ENCODE data around the gene MAEL.

MAEL gene

DNA sequence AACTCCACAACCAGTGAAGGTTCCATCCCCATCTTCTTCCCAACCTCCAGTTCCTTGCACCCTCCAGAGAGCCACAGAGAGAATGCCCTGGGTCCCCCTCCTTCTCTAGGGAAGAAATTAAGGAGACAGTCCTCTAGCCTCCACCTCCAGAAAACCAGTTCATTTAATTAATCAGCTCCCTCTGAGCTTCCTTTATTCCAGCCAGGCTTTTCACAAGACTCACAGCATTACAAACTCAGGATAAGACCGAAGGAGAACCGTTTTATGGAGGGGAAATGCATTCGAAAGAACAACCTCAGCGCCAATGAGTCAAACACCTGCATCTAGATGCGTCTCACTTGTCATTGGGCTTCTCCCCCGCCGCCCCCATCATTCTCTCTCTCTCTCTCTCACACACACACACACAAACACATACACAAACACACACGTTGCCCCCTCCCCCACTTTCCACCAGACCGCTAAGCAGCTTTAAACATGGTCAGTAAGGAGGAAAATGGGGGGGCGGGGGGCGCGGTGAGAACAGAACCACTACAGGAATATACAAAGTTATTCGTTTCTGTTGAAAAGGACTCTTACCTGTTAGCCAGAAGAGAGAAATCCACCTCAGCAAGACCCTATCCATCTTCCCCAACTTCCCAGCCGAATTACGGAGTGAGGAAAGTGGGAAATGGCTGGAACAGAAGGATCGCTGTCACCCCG, 14.3 kb upstream of the MAEL start (continued):
- TF ChIP-seq, protein P1, sequence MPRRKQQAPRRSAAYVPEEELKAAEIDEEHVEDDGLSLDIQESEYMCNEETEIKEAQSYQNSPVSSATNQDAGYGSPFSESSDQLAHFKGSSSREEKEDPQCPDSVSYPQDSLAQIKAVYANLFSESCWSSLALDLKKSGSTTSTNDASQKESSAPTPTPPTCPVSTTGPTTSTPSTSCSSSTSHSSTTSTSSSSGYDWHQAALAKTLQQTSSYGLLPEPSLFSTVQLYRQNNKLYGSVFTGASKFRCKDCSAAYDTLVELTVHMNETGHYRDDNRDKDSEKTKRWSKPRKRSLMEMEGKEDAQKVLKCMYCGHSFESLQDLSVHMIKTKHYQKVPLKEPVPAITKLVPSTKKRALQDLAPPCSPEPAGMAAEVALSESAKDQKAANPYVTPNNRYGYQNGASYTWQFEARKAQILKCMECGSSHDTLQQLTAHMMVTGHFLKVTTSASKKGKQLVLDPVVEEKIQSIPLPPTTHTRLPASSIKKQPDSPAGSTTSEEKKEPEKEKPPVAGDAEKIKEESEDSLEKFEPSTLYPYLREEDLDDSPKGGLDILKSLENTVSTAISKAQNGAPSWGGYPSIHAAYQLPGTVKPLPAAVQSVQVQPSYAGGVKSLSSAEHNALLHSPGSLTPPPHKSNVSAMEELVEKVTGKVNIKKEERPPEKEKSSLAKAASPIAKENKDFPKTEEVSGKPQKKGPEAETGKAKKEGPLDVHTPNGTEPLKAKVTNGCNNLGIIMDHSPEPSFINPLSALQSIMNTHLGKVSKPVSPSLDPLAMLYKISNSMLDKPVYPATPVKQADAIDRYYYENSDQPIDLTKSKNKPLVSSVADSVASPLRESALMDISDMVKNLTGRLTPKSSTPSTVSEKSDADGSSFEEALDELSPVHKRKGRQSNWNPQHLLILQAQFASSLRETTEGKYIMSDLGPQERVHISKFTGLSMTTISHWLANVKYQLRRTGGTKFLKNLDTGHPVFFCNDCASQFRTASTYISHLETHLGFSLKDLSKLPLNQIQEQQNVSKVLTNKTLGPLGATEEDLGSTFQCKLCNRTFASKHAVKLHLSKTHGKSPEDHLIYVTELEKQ (tag by site-specific recombination; IDR thresholded peaks at IDR 0.05; ENCODE audit: borderline replicate concordance): no peak
- TF ChIP-seq ZNF777 (tag by site-specific recombination; IDR thresholded peaks at IDR 0.05; ENCODE audit: borderline replicate concordance) (0 out of 2 replicates have a peak, but pooled peaks have one; percentile 44), ZNF354C (tag by site-specific recombination; IDR thresholded peaks at IDR 0.05; ENCODE audit: borderline replicate concordance, low read depth) (no peak), ZNF169 (tag by site-specific recombination; IDR thresholded peaks at IDR 0.05) (no peak), ZNF223 (tag by site-specific recombination; IDR thresholded peaks at IDR 0.05) (no peak; the same call in 1 of the 2 replicates), ZNF266 (tag by site-specific recombination; IDR thresholded peaks at IDR 0.05; ENCODE audit: low read depth) (no peak), ZNF560 (tag by site-specific recombination; IDR thresholded peaks at IDR 0.05; ENCODE audit: borderline replicate concordance) (no peak), ZNF138 (tag by site-specific recombination; IDR thresholded peaks at IDR 0.05; ENCODE audit: borderline replicate concordance) (no peak), ZNF623 (tag by site-specific recombination; IDR thresholded peaks at IDR 0.05) (no peak), SCRT2 (tag by site-specific recombination; IDR thresholded peaks at IDR 0.05) (peak; percentile 22; the same call in 1 of the 2 replicates), FEZF1 (tag by site-specific recombination; IDR thresholded peaks at IDR 0.05) (no peak), HOXA7 (CRISPR knock-in tag; IDR thresholded peaks at IDR 0.05; ENCODE audit: borderline replicate concordance) (no peak), GLIS2 (tag by site-specific recombination; IDR thresholded peaks at IDR 0.05) (peak; percentile 27; the same call in 1 of the 2 replicates), ZSCAN23 (tag by site-specific recombination; IDR thresholded peaks at IDR 0.05) (no peak), ZFP3 (tag by site-specific recombination; IDR thresholded peaks at IDR 0.05; ENCODE audit: low read depth) (no peak), ZNF19 (tag by site-specific recombination; IDR thresholded peaks at IDR 0.05; ENCODE audit: low read depth) (no peak)
- TF ChIP-seq, protein P2, sequence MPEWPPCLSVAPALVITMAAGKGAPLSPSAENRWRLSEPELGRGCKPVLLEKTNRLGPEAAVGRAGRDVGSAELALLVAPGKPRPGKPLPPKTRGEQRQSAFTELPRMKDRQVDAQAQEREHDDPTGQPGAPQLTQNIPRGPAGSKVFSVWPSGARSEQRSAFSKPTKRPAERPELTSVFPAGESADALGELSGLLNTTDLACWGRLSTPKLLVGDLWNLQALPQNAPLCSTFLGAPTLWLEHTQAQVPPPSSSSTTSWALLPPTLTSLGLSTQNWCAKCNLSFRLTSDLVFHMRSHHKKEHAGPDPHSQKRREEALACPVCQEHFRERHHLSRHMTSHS (tag by site-specific recombination; IDR thresholded peaks at IDR 0.05): no peak
- TF ChIP-seq, protein P3, sequence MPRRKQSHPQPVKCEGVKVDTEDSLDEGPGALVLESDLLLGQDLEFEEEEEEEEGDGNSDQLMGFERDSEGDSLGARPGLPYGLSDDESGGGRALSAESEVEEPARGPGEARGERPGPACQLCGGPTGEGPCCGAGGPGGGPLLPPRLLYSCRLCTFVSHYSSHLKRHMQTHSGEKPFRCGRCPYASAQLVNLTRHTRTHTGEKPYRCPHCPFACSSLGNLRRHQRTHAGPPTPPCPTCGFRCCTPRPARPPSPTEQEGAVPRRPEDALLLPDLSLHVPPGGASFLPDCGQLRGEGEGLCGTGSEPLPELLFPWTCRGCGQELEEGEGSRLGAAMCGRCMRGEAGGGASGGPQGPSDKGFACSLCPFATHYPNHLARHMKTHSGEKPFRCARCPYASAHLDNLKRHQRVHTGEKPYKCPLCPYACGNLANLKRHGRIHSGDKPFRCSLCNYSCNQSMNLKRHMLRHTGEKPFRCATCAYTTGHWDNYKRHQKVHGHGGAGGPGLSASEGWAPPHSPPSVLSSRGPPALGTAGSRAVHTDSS (tag by site-specific recombination; IDR thresholded peaks at IDR 0.05): no peak
- TF ChIP-seq, protein P4, sequence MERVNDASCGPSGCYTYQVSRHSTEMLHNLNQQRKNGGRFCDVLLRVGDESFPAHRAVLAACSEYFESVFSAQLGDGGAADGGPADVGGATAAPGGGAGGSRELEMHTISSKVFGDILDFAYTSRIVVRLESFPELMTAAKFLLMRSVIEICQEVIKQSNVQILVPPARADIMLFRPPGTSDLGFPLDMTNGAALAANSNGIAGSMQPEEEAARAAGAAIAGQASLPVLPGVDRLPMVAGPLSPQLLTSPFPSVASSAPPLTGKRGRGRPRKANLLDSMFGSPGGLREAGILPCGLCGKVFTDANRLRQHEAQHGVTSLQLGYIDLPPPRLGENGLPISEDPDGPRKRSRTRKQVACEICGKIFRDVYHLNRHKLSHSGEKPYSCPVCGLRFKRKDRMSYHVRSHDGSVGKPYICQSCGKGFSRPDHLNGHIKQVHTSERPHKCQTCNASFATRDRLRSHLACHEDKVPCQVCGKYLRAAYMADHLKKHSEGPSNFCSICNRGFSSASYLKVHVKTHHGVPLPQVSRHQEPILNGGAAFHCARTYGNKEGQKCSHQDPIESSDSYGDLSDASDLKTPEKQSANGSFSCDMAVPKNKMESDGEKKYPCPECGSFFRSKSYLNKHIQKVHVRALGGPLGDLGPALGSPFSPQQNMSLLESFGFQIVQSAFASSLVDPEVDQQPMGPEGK (tag by site-specific recombination; IDR thresholded peaks at IDR 0.05): peak; percentile 94
- TF ChIP-seq, protein P5, sequence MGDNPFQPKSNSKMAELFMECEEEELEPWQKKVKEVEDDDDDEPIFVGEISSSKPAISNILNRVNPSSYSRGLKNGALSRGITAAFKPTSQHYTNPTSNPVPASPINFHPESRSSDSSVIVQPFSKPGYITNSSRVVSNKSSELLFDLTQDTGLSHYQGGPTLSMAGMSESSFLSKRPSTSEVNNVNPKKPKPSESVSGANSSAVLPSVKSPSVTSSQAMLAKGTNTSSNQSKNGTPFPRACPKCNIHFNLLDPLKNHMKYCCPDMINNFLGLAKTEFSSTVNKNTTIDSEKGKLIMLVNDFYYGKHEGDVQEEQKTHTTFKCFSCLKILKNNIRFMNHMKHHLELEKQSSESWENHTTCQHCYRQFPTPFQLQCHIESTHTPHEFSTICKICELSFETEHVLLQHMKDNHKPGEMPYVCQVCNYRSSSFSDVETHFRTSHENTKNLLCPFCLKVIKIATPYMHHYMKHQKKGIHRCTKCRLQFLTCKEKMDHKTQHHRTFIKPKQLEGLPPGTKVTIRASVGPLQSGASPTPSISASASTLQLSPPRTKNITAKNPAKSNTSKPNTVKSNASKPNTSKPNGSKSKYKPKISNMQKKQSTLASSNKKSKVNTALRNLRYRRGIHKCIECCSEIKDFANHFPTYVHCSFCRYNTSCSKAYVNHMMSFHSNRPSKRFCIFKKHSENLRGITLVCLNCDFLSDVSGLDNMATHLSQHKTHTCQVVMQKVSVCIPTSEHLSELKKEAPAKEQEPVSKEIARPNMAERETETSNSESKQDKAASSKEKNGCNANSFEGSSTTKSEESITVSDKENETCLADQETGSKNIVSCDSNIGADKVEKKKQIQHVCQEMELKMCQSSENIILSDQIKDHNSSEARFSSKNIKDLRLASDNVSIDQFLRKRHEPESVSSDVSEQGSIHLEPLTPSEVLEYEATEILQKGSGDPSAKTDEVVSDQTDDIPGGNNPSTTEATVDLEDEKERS (tag by site-specific recombination; IDR thresholded peaks at IDR 0.05): no peak
- TF ChIP-seq, protein P6, sequence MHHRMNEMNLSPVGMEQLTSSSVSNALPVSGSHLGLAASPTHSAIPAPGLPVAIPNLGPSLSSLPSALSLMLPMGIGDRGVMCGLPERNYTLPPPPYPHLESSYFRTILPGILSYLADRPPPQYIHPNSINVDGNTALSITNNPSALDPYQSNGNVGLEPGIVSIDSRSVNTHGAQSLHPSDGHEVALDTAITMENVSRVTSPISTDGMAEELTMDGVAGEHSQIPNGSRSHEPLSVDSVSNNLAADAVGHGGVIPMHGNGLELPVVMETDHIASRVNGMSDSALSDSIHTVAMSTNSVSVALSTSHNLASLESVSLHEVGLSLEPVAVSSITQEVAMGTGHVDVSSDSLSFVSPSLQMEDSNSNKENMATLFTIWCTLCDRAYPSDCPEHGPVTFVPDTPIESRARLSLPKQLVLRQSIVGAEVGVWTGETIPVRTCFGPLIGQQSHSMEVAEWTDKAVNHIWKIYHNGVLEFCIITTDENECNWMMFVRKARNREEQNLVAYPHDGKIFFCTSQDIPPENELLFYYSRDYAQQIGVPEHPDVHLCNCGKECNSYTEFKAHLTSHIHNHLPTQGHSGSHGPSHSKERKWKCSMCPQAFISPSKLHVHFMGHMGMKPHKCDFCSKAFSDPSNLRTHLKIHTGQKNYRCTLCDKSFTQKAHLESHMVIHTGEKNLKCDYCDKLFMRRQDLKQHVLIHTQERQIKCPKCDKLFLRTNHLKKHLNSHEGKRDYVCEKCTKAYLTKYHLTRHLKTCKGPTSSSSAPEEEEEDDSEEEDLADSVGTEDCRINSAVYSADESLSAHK (tag by site-specific recombination; IDR thresholded peaks at IDR 0.05): no peak
- TF ChIP-seq, protein P7, sequence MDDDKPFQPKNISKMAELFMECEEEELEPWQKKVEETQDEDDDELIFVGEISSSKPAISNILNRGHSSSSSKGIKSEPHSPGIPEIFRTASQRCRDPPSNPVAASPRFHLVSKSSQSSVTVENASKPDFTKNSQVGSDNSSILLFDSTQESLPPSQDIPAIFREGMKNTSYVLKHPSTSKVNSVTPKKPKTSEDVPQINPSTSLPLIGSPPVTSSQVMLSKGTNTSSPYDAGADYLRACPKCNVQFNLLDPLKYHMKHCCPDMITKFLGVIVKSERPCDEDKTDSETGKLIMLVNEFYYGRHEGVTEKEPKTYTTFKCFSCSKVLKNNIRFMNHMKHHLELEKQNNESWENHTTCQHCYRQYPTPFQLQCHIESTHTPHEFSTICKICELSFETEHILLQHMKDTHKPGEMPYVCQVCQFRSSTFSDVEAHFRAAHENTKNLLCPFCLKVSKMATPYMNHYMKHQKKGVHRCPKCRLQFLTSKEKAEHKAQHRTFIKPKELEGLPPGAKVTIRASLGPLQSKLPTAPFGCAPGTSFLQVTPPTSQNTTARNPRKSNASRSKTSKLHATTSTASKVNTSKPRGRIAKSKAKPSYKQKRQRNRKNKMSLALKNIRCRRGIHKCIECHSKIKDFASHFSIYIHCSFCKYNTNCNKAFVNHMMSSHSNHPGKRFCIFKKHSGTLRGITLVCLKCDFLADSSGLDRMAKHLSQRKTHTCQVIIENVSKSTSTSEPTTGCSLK (tag by site-specific recombination; IDR thresholded peaks at IDR 0.05): no peak

Data from HEK293 (cell line).